Adrenal gland (tissue), 12 donors: Measurements from ENCODE around the gene NRXN3. TPM values are rescaled to one million over a fixed set of nuclear protein-coding genes. Genes with fewer than 3 reads are reported as not detected.

ENCODE experiments used
- DNase-seq, 7 donors: peaks; one replicate each; pipeline ENCODE4 v3.0.0-alpha.2; 2019 to 2020
- H3K27ac ChIP-seq, 5 donors: fragments of 200-600 bp; sonication (generic) in 4 of 5; 1 replicate in 3 of 5; 2 replicates in 2 of 5; pipeline versions ENCODE4 v1.5.1 to v1.8.0; 2016 to 2020; ENCODE audit warnings: mild to moderate bottlenecking in 1 of 5
- H3K27me3 ChIP-seq: fragments of 200-600 bp; 2 replicates; pipeline ENCODE4 v1.8.0; 2021
- H3K36me3 ChIP-seq, 2 donors: fragments of 200-600 bp; replicated peaks in 1 of 2; 1 replicate in 1 of 2; 2 replicates in 1 of 2; pipeline versions ENCODE4 v1.5.1 to v1.8.0; 2018 to 2022
- H3K4me1 ChIP-seq, 2 donors: fragments of 200-600 bp; replicated peaks in 1 of 2; 1 replicate in 1 of 2; 2 replicates in 1 of 2; pipeline versions ENCODE4 v1.5.1 to v1.8.0; 2018 to 2021
- H3K4me3 ChIP-seq, 4 donors: fragments of 200-600 bp; sonication (generic) in 3 of 4; one replicate each; pipeline ENCODE4 v1.5.1; 2016 to 2018
- H3K9me3 ChIP-seq, 3 donors: fragments of 200-600 bp; sonication (generic) in 1 of 3; replicated peaks in 1 of 3; 1 replicate in 2 of 3; 2 replicates in 1 of 3; pipeline versions ENCODE4 v1.5.1 to v1.8.0; 2016 to 2021
- POLR2A ChIP-seq, 2 donors: fragments of 450-650 bp; IDR thresholded peaks; one replicate each; pipeline ENCODE4 v1.6.1; 2017; ENCODE audit warnings: antibody characterized with exemption in 2 of 2, mild to moderate bottlenecking in 2 of 2, moderate library complexity in 1 of 2
- WGBS, 4 donors: extraction: QIAGEN DNeasy Blood & Tissue Kit in 2 of 4; methylation state at CpG; one replicate each; pipeline versions ENCODE4 v1.1.5 to v1.1.7; 2013 to 2017; 5-methylcytosine and 5-hydroxymethylcytosine counted together
- intact Hi-C, 2 donors: fragments of 100-400 bp; cut with DNase I; formaldehyde crosslinking; loops; one replicate each; pipeline versions ENCODE4 v1.14.1 to v1.15.0; 2022 to 2023
- polyA plus RNA-seq, 3 donors: library from polyadenylated mRNA; stranded (reverse); fragments of 200-250 nt in 2 of 3; fragments of 350-450 nt in 1 of 3; fragmentation: Illumina TruSeq in 1 of 3; extraction: RNeasy Lipid Tissue Mini Kit (QIAGEN cat#74804) in 1 of 3; gene quantifications; one replicate each; pipeline ENCODE4 v1.2.3, GENCODE V29; 2013 to 2014
- total RNA-seq, 9 donors: library from RNA; depleted of rRNA in 4 of 9; stranded (reverse); fragments of >200 nt in 4 of 9; fragments of 120-200 nt in 1 of 9; fragmentation: NEBNext Ultra II Directional in 1 of 9; extraction: Animal tissue kit (Norgen Biotek cat#: 25700) in 1 of 9; gene quantifications; one replicate each; pipeline versions ENCODE4 v1.1.0 to v1.2.4, GENCODE V29; 2013 to 2023
- TF ChIP-seq, protein P1 (sequence below), 6 experiments: fragments of 450-650 bp in 4 of 6; fragments of 200-600 bp in 2 of 6; sonication (generic) in 1 of 6; IDR thresholded peaks; 1 replicate in 5 of 6; 2 replicates in 1 of 6; pipeline versions ENCODE4 v1.5.1 to v1.8.0; 2016 to 2021; ENCODE audit warnings: antibody characterized with exemption in 6 of 6, mild to moderate bottlenecking in 2 of 6, moderate library complexity in 1 of 6
- donor health status: healthy with polysubstance abuse.
- donor health status: Bipolar disorder and iron deficiency.
- donor health status: DM: yes; HTN: yes; CAD: no.
- donor health status: DM: no; HTN: no; CAD: no.
- donor health status: DM: no; HTN: no; CAD: no.
- donor health status: DM: yes; HTN: yes; CAD: no.

The NRXN3 gene
- total and polyA plus RNA-seq, 12 donors = 0.09 to 8.5 (median 1.6) TPM

DNA sequence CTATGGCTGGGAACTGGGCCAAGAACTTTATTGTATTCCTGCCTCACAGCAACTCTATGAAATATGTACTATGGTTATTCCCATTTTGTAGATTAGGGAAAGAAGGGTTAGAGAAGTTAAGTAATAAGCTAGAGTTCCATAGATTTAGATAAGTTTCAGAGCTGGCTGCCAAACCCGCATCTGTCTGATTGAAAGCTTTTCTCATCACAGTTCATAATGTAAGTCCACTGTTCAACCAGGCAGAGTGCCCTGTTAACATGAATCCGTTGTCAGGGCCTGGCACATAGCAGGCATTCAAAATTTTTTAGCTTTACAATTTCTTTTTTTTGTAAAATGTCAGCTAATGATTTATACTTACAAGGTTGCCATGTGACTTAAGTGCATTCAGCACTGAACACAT is 467.3 kb downstream of the NRXN3 start:
- no peaks in the 10 kb centered on the region for H3K4me1 ChIP-seq
- DNase-seq = no peak
- no peaks in the 10 kb centered on the region for H3K36me3 ChIP-seq
- H3K27me3 ChIP-seq = no peaks in the 10 kb centered on the region
- 63 to 70% (median 66%) methylated on average over 2 of the region's 2 CpGs for WGBS, 4 donors
- H3K4me3 ChIP-seq = no peak overlapping the region
- no peak overlapping the region for H3K27ac ChIP-seq
- TF ChIP-seq, protein P1, sequence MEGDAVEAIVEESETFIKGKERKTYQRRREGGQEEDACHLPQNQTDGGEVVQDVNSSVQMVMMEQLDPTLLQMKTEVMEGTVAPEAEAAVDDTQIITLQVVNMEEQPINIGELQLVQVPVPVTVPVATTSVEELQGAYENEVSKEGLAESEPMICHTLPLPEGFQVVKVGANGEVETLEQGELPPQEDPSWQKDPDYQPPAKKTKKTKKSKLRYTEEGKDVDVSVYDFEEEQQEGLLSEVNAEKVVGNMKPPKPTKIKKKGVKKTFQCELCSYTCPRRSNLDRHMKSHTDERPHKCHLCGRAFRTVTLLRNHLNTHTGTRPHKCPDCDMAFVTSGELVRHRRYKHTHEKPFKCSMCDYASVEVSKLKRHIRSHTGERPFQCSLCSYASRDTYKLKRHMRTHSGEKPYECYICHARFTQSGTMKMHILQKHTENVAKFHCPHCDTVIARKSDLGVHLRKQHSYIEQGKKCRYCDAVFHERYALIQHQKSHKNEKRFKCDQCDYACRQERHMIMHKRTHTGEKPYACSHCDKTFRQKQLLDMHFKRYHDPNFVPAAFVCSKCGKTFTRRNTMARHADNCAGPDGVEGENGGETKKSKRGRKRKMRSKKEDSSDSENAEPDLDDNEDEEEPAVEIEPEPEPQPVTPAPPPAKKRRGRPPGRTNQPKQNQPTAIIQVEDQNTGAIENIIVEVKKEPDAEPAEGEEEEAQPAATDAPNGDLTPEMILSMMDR (IDR thresholded peaks at IDR 0.05) = no peak
- no peak for TF ChIP-seq POLR2A (IDR thresholded peaks at IDR 0.05)
- intact Hi-C loops = no loop called here
- H3K9me3 ChIP-seq = no peaks in the 10 kb centered on the region

DNA sequence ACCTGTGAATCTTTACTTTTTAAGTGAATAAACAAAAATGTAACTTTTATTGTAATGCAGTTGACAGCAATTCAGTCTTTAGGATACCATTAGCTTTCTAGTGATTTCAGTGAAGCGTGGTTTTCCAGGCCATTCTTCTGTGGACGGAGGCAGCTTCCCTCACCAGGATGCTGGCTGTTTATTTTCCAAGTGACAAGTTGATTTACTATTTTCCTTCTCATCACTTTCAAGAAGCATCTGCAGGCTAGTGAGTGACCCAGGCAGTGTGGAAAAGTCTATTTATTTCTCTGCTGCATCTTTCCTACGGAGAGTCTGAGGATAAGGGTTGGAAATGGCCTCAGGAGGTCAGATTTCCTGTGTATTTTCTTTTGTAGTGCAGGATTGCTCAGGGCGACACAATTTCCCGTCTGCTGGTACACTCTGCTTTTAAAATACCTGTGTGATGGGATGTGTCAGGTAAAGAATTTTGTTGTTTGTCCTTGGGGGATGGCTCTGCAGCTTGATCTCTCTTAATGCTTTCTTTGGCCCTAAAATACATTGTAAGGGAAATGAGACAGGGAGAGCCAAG is 467.8 kb downstream of the NRXN3 start:
- intact Hi-C loops = no loop called here
- no peak for DNase-seq
- TF ChIP-seq, protein P1 (IDR thresholded peaks at IDR 0.05) = no peak
- no peak for TF ChIP-seq POLR2A (IDR thresholded peaks at IDR 0.05)
- Histone ChIP-seq H3K27ac (no peak overlapping the region), H3K4me3 (no peak overlapping the region), H3K4me1 (no peaks in the 10 kb centered on the region), H3K27me3 (no peaks in the 10 kb centered on the region), H3K9me3 (no peaks in the 10 kb centered on the region), H3K36me3 (no peaks in the 10 kb centered on the region)
- whole genome bisulfite sequencing, 4 donors = 40 to 43% (median 40%) methylated on average over 5 of the region's 5 CpGs

DNA sequence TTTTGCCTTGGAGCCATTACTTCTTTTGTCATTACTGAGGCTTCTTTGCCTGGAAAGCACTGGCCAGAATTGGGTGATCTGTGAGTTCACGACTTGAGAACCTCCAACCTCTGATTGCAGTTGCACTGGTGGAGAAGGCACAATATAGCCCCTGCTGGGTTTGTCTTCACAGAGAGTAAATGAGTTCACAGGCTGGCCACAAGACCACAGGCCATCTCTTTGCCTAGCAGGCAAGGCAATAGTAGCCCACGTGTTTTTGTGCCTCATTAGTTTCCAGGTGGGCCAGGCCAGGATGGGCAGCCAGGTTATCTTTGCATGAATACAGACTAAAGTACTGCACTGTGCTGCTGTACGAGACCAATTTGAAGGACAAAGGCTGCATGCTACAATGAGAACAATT is 468.8 kb downstream of the NRXN3 start:
- intact Hi-C loops = no loop called here
- no peak for TF ChIP-seq POLR2A (IDR thresholded peaks at IDR 0.05)
- TF ChIP-seq, protein P1 (IDR thresholded peaks at IDR 0.05) = no peak
- Histone ChIP-seq H3K4me3 (no peak overlapping the region), H3K27ac (no peak overlapping the region), H3K9me3 (no peaks in the 10 kb centered on the region), H3K4me1 (no peaks in the 10 kb centered on the region), H3K27me3 (no peaks in the 10 kb centered on the region), H3K36me3 (no peaks in the 10 kb centered on the region)
- 35 to 66% (median 49%) methylated on average over 2 to 3 of the region's 3 CpGs for WGBS, 4 donors
- no peak for DNase-seq

DNA sequence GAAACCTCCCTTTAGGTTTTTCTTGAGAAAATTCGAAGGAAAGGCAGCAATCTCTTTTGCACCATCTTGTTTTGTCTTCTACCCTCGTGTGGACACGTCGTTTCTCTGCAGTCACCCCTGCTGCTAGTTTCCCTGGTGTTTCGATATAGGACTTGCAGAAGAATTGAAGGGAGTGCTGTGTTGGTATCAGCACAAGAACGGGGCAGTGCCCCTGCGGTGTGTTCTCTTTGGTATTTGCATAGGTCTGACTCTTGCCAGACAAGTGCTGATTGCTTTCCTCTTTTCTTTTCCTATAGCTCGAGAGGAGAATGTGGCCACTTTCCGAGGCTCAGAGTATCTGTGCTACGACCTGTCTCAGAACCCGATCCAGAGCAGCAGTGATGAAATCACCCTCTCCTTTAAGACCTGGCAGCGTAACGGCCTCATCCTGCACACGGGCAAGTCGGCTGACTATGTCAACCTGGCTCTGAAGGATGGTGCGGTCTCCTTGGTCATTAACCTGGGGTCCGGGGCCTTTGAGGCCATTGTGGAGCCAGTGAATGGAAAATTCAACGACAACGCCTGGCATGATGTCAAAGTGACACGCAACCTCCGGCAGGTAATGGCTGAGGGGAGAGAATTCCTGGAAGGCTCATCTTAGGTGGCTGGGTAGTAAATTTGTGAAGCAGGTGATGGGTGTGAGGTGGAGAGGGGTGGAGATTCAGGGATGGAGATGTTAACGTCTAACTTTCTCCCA is 474.8 kb downstream of the NRXN3 start:
- Histone ChIP-seq H3K27me3 (no peaks in the 10 kb centered on the region), H3K4me1 (no peaks in the 10 kb centered on the region), H3K4me3 (no peak overlapping the region), H3K36me3 (no peaks in the 10 kb centered on the region), H3K9me3 (no peaks in the 10 kb centered on the region), H3K27ac (no peak overlapping the region)
- no peak for TF ChIP-seq POLR2A (IDR thresholded peaks at IDR 0.05)
- TF ChIP-seq, protein P1 (IDR thresholded peaks at IDR 0.05) = no peak
- no peak for DNase-seq
- intact Hi-C loops = no loop called here
- 64 to 71% (median 69%) methylated on average over 22 of the region's 22 CpGs for WGBS, 4 donors
